Fibroblast of lung (primary cell): ENCODE measurements around the gene C14orf119. TPM values are rescaled to one million over a fixed set of nuclear protein-coding genes. Genes with fewer than 3 reads are reported as not detected.
A peak's percentile ranks its signal among the peaks of the same experiment; 100 is the strongest.

Experiments
- DNase-seq, 2 donors: peaks; one replicate each; pipeline versions ENCODE4 v3.0.0 to v3.0.0-alpha.2; 2010; ENCODE audit warnings: low read depth in 2 of 2
- H2AFZ ChIP-seq: 2 replicates; pipeline ENCODE4 v1.5.1; 2012; ENCODE audit warnings: low read length, control low read depth, inconsistent platforms
- H3K27ac ChIP-seq: 2 replicates; pipeline ENCODE4 v1.5.1; 2011; ENCODE audit warnings: low read length, control low read depth; ENCODE audit not compliant: insufficient read depth
- H3K27me3 ChIP-seq: 2 replicates; pipeline ENCODE4 v1.5.1; 2011; ENCODE audit warnings: mild to moderate bottlenecking, low read length; ENCODE audit not compliant: control insufficient read depth, insufficient read depth
- H3K36me3 ChIP-seq: 2 replicates; pipeline ENCODE4 v1.5.1; 2011; ENCODE audit warnings: low read length; ENCODE audit not compliant: control insufficient read depth, insufficient read depth
- H3K4me1 ChIP-seq: 2 replicates; pipeline ENCODE4 v1.5.1; 2011; ENCODE audit warnings: low read length; ENCODE audit not compliant: control insufficient read depth, insufficient read depth; ENCODE audit errors: extremely low read depth
- H3K4me2 ChIP-seq: 2 replicates; pipeline ENCODE4 v1.5.1; 2011; ENCODE audit warnings: low read length, control low read depth; ENCODE audit not compliant: insufficient read depth; ENCODE audit errors: extremely low read depth
- H3K4me3 ChIP-seq, 4 experiments: fragments of 200-600 bp in 1 of 4; sonication (generic) in 1 of 4; replicated peaks in 1 of 4; 2 replicates each; pipeline ENCODE4 v1.5.1; 2011 to 2016; ENCODE audit warnings: low read length in 4 of 4, low read depth in 3 of 4, mild to moderate bottlenecking in 3 of 4, control low read depth in 2 of 4, inconsistent platforms in 1 of 4, mixed read lengths in 1 of 4; ENCODE audit not compliant: insufficient read depth in 1 of 4; ENCODE audit errors: control extremely low read depth in 1 of 4
- H3K79me2 ChIP-seq: 2 replicates; pipeline ENCODE4 v1.5.1; 2012; ENCODE audit warnings: mild to moderate bottlenecking, low read length, inconsistent platforms; ENCODE audit not compliant: control insufficient read depth, insufficient read depth
- H3K9ac ChIP-seq: 2 replicates; pipeline ENCODE4 v1.5.1; 2011; ENCODE audit warnings: mild to moderate bottlenecking, low read length, control low read depth; ENCODE audit not compliant: insufficient read depth
- H3K9me3 ChIP-seq: 2 replicates; pipeline ENCODE4 v1.5.1; 2012; ENCODE audit warnings: low read depth, low read length; ENCODE audit not compliant: control insufficient read depth, insufficient read depth
- H4K20me1 ChIP-seq: 2 replicates; pipeline ENCODE4 v1.5.1; 2011; ENCODE audit warnings: low read length; ENCODE audit not compliant: control insufficient read depth, insufficient read depth; ENCODE audit errors: extremely low read depth
- CTCF ChIP-seq, 2 donors: IDR thresholded peaks in 1 of 2; conservative IDR thresholded peaks in 1 of 2; 1 replicate in 1 of 2; 2 replicates in 1 of 2; pipeline ENCODE4 v1.5.1; 2011 to 2012; ENCODE audit warnings: low read length in 2 of 2, control low read depth in 1 of 2, inconsistent platforms in 1 of 2, low read depth in 1 of 2, mild to moderate bottlenecking in 1 of 2
- EZH2 ChIP-seq: IDR thresholded peaks from 2 replicates; pipeline ENCODE4 v1.5.1; 2012; ENCODE audit warnings: low read length, control low read depth, mild to moderate bottlenecking; ENCODE audit errors: missing control alignments
- polyA plus RNA-seq, 2 donors: library from polyadenylated mRNA; depleted of rRNA in 1 of 2; stranded (reverse) in 1 of 2; unstranded in 1 of 2; fragments of >200 nt; gene quantifications; 2 replicates each; pipeline ENCODE4 v1.2.1, GENCODE V29; 2011 to 2012; ENCODE audit warnings: missing spikeins in 1 of 2
- total RNA-seq: library from RNA; depleted of rRNA; stranded (reverse); fragments of >200 nt; gene quantifications from 2 replicates; pipeline ENCODE4 v1.2.1, GENCODE V29; 2014

The C14orf119 gene
- total and polyA plus RNA-seq, 2 donors (not counting 1 experiment from before 2014, with no cell fraction given), result 55.0 to 115 TPM

- no peaks in the 10 kb centered on the region for H3K79me2 ChIP-seq
- H3K4me1 ChIP-seq, result peaks cover 11% of the 10 kb centered on the region
- no peaks in the 10 kb centered on the region for H3K27me3 ChIP-seq
- H3K9ac ChIP-seq, result no peak overlapping the region
- H2AFZ ChIP-seq, result no peak overlapping the region
- TF ChIP-seq CTCF (conservative IDR thresholded peaks at IDR 0.05 in 1 of 2, IDR thresholded peaks at IDR 0.05 in 1 of 2; ENCODE audit: low read depth in 1 of 2, low read length in 2 of 2) (peak in 1 of 2 donors; percentile 20), EZH2 (no peak)
- DNase-seq, result no peak
- no peak overlapping the region for H3K4me3 ChIP-seq
- H3K4me2 ChIP-seq, result no peak overlapping the region
- no peaks in the 10 kb centered on the region for H4K20me1 ChIP-seq
- H3K36me3 ChIP-seq, result peaks cover 6% of the 10 kb centered on the region
- H3K27ac ChIP-seq, result no peak overlapping the region
- no peaks in the 10 kb centered on the region for H3K9me3 ChIP-seq
These were observed 43.1 kb upstream of the C14orf119 start for GRCh38 chr14:23052182-23052623.

GRCh38 chr14:23052671-23053070 lies 42.6 kb upstream of the C14orf119 start:
- Histone ChIP-seq H2AFZ (no peak overlapping the region), H3K4me1 (peaks cover 11% of the 10 kb centered on the region), H3K27ac (no peak overlapping the region), H3K36me3 (peaks cover 6% of the 10 kb centered on the region), H4K20me1 (no peaks in the 10 kb centered on the region), H3K4me2 (no peak overlapping the region), H3K79me2 (no peaks in the 10 kb centered on the region), H3K27me3 (no peaks in the 10 kb centered on the region), H3K4me3 (no peak overlapping the region), H3K9me3 (no peaks in the 10 kb centered on the region), H3K9ac (no peak overlapping the region)
- TF ChIP-seq EZH2 (no peak), CTCF (conservative IDR thresholded peaks at IDR 0.05 in 1 of 2, IDR thresholded peaks at IDR 0.05 in 1 of 2; ENCODE audit: low read depth in 1 of 2, low read length in 2 of 2) (no peak)
- DNase-seq, result no peak

- peaks cover 6% of the 10 kb centered on the region for H3K36me3 ChIP-seq
- no peak for TF ChIP-seq CTCF (conservative IDR thresholded peaks at IDR 0.05 in 1 of 2, IDR thresholded peaks at IDR 0.05 in 1 of 2; ENCODE audit: low read depth in 1 of 2, low read length in 2 of 2)
- TF ChIP-seq EZH2, result no peak
- no peak overlapping the region for H3K4me3 ChIP-seq
- H4K20me1 ChIP-seq, result no peaks in the 10 kb centered on the region
- H3K27ac ChIP-seq, result no peak overlapping the region
- peaks cover 11% of the 10 kb centered on the region for H3K4me1 ChIP-seq
- no peaks in the 10 kb centered on the region for H3K27me3 ChIP-seq
- no peaks in the 10 kb centered on the region for H3K79me2 ChIP-seq
- no peak overlapping the region for H3K4me2 ChIP-seq
- H3K9ac ChIP-seq, result no peak overlapping the region
- H2AFZ ChIP-seq, result no peak overlapping the region
- no peak for DNase-seq
- H3K9me3 ChIP-seq, result no peaks in the 10 kb centered on the region
These were observed 41.9 kb upstream of the C14orf119 start for GRCh38 chr14:23053426-23053825.
